ENCODE measurements around the gene TNNC2. TPM values are rescaled to one million over a fixed set of nuclear protein-coding genes. Genes with fewer than 3 reads are reported as not detected.

TNNC2 gene
- total RNA-seq, 1 experiment from 2014 or later, result 4.6 TPM

- Mint-ChIP-seq H3K27ac (0 out of 7 replicates have a peak overlapping the region, but pooled peaks of 1 of the 3 experiments have one; percentile 45), H3K4me1 (no peaks in the 10 kb centered on the region), H3K36me3 (ENCODE audit: insufficient read depth in 1 of 3, low read depth in 3 of 3) (peaks cover 5 to 55% (median 42%) of the 10 kb centered on the region in 3 experiments), H3K9me3 (no peaks in the 10 kb centered on the region), H3K4me3 (no peak overlapping the region), H3K27me3 (ENCODE audit: low read depth) (no peaks in the 10 kb centered on the region)
- H4K20me1 ChIP-seq (ENCODE audit: control insufficient read depth, insufficient read depth, insufficient read length), result no peaks in the 10 kb centered on the region
- H3T11ph ChIP-seq (ENCODE audit: low read length), result no peak overlapping the region
- H3K79me2 ChIP-seq (ENCODE audit: insufficient read depth, low read length), result no peaks in the 10 kb centered on the region
- no peak overlapping the region for H3K4ac ChIP-seq (ENCODE audit: low read depth, low read length)
- no peak overlapping the region for H3K18ac ChIP-seq (ENCODE audit: insufficient read length, low read depth, low read length)
- H2BK120ac ChIP-seq (ENCODE audit: low read depth, low read length, poor library complexity, severe bottlenecking), result no peak overlapping the region
- no peak overlapping the region for H2BK15ac ChIP-seq (ENCODE audit: low read depth, low read length)
- no peak overlapping the region for H2AK5ac ChIP-seq (ENCODE audit: insufficient read length, low read length)
- H2BK5ac ChIP-seq (ENCODE audit: insufficient read length, low read length), result no peak overlapping the region
- H3K4me2 ChIP-seq (ENCODE audit: insufficient read depth, insufficient read length, low read length), result no peak overlapping the region
- WGBS (ENCODE audit: extremely low coverage, insufficient read length, low lambda C conversion rate), result no CpG with 5 or more reads among the region's 14 CpGs
- no peak overlapping the region for H2BK12ac ChIP-seq (ENCODE audit: insufficient read length, low read depth, low read length)
- no peak overlapping the region for H3K9ac ChIP-seq (ENCODE audit: extremely low read depth, insufficient read length, low read length)
- H3K79me1 ChIP-seq (ENCODE audit: insufficient read depth, low read depth, low read length, poor library complexity, severe bottlenecking), result no peaks in the 10 kb centered on the region
- DNase-seq, result no peak
- no peak overlapping the region for H4K91ac ChIP-seq (ENCODE audit: insufficient read length, low read depth, low read length)
- H3K23ac ChIP-seq (ENCODE audit: insufficient read length, low read depth, low read length), result no peak overlapping the region
- no peak overlapping the region for H3K14ac ChIP-seq (ENCODE audit: insufficient read depth, low read length)
- H2AFZ ChIP-seq (ENCODE audit: low read length), result no peak overlapping the region
- H3K27ac ChIP-seq (ENCODE audit: insufficient read length, low read depth, low read length), result no peak overlapping the region
- H4K5ac ChIP-seq (ENCODE audit: insufficient read length, low read depth, low read length), result no peak overlapping the region
- H2BK20ac ChIP-seq (ENCODE audit: low read depth, low read length, poor library complexity, severe bottlenecking), result no peak overlapping the region
- H3K27me3 ChIP-seq (ENCODE audit: insufficient read depth, low read length), result no peaks in the 10 kb centered on the region
- TF ChIP-seq CTCF (conservative IDR thresholded peaks at IDR 0.05), result no peak
- H4K8ac ChIP-seq (replicated peaks; ENCODE audit: insufficient read length, low read depth, low read length), result no peak overlapping the region
- peaks cover 3% of the 10 kb centered on the region for H3K23me2 ChIP-seq (ENCODE audit: insufficient read length, low read depth, low read length, poor library complexity, severe bottlenecking)
- H3K9me3 ChIP-seq (ENCODE audit: control insufficient read depth, low read depth, low read length), result no peaks in the 10 kb centered on the region
- no peak overlapping the region for H3K56ac ChIP-seq (ENCODE audit: insufficient read length, low read depth, low read length)
- H3K4me1 ChIP-seq (ENCODE audit: insufficient read depth, low read length), result no peaks in the 10 kb centered on the region
These were observed 16.4 kb upstream of the TNNC2 start for GRCh38 chr20:45843506-45843905.

Data from H9 (cell line).